Endometrial microvascular endothelial cells (primary cell): ENCODE data around the gene TP53INP2. TPM values are rescaled to one million over a fixed set of nuclear protein-coding genes. Genes with fewer than 3 reads are reported as not detected.
"Not testable (repeated sequence)": the region's sequence is repeated elsewhere in the genome, so short reads cannot be mapped to it uniquely, and the experiment has no call there.

ENCODE experiments used
- in situ Hi-C: cut with HindIII; loops from 2 replicates; pipeline ENCODE4 v1.10.0; 2017; ENCODE audit warnings: low sequenced_read_pairs, low pct_unique_long_range_greater_than_20kb; ENCODE audit errors: inconsistent ontology term
- total RNA-seq: library from RNA; depleted of rRNA; stranded (reverse); fragments of >200 nt; gene quantifications from one replicate; pipeline ENCODE4 v1.2.3, GENCODE V29; 2015; ENCODE audit errors: inconsistent ontology term

The TP53INP2 gene
- total RNA-seq, 1 donor from 2014 or later, result 5.4 TPM

DNA sequence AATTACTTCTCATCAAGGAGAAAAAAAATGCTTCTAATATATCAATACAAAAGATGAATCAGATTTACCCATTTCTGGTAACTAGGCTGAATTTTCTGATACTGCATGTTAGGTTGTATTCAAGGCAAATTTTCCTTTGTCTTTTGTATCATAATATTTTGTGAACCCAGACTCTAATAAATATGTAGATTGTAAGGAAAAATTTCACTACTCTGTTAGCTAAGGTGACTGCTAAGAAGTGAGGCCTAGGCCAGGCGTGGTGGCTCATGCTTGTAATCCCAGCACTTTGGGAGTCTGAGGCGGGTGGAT, 12.7 kb downstream of the TP53INP2 start:
- in situ Hi-C loops, result no loop called here

DNA sequence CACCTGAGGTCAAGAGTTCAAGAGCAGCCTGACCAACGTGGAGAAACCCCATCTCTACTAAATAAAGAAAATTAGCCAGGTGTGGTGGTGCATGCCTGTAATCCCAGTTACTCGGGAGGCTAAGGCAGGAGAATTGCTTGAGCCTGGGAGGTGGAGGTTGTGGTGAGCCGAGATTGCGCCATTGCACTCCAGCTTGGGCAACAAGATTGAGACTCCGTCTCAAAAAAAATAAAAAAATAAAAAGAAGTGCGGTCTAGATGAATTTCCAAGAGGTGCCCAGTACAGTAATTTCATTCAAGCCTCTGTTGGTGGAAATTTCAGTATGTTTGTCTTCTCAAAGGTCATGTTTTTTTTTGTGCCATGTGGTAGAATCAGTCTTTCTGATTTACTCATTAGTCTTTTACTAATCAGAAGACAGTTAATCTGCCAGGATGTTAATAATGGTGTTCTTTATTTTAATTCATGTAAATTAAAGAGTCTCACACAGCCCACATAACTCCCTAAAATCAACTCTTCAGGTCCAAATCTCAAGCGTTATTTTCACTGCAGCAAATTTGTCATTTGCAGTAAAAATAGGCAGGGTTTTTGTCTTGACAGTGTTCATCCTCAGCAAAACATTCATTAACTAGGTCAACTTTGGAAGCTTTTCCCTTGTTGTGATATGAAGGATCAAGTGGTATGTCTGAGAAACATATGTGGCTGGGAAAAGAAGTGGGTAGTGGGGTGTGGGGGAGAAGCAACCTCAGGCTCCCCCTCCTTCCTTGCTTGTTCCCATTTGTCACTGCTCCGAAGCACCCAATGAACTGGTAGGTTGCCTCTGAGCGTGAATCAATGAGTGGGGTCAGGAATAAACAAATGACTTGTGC, 13.3 kb downstream of the TP53INP2 start:
- in situ Hi-C loops, result no loop called here

DNA sequence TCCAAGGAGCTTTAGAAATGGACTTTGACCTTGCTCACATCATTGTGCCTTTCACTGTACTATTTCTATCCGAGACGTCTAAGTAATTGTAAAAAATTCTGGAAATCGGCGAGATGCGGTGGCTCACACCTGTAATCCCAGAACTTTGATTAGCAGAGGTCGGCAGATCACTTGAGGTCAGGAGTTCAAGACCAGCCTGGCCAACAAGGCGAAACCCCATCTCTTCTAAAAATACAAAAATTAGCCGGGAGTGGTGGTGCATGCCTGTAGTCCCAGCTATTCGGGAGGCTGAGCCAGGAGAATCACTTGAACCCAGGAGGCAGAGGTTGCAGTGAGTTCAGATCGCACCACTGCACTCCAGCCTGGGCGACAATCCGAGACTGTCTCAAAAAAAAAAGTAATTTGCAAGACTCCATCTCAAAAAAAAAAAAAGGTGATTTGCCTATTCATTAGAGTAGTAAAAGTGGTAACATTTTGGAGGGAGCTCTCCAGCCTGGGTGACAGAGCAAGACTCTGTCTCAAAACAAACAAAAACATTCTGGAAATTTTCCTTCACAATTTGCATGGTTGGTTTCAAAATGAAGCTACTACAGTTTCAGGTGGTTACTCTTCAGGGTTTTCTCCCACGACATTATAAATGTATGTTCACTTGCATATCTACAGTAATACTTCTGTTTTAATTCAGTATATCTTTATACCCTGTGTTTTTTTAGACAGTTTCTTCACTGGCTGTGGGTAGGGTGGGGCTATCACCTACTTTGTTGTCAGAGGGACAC, 15.3 kb downstream of the TP53INP2 start:
- in situ Hi-C loops, result not testable (repeated sequence)

DNA sequence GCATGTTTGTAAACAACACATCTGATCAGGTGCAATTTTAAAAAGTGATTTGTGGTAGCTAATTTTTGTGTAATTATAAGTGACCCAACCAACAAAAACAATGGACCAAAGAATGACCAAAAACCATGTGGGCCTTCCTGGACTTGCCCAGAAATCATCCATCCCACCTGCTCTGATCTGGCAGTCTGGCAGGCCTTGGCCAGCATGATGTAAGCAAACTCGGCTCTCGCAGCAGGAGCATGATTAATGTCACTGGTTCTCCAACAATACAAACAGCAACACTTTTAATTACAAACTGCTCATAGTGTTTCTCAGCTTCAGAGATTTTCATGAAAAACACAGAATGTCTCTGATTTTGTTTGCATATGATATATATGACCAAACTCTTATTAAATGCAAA, 16.1 kb downstream of the TP53INP2 start:
- in situ Hi-C loops, result no loop called here

DNA sequence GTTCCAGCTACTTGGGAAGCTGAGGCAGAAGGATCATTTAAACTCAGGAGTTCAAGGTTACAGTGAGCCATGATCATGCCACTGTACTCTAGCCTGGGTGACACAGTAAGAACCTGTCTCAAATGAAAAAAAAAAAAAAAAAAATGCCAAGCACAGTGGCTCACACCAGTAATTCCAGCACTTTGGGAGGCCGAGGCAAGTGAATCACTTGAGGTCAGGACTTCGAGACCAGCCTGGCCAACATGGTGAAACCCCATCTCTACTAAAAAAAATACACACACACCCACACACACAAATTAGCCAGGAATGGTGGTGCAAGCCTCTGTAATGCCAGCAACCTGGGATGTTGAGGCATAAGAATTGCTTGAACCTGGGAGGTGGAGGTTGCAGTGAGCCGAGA, 18.4 kb downstream of the TP53INP2 start:
- in situ Hi-C loops, result not testable (repeated sequence)

DNA sequence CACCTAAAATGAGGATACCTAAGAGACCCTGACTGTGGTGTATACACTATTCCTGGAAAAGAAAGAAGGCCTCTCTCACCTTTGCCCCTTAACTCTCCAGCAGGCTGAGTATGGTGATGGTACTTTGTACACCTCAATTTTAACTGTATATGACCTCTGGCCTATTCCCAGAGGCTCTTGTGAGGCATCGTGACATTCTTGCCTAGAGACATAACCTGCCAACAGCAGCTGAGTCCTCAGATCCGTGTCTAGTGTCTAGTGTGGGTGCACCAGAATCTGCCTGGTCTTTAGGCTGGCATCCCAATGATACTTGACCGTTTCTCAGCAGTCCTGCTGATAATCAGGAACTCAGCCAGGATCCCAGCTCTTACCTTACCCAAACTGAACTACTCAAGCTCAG, 20.0 kb downstream of the TP53INP2 start:
- in situ Hi-C loops, result no loop called here

DNA sequence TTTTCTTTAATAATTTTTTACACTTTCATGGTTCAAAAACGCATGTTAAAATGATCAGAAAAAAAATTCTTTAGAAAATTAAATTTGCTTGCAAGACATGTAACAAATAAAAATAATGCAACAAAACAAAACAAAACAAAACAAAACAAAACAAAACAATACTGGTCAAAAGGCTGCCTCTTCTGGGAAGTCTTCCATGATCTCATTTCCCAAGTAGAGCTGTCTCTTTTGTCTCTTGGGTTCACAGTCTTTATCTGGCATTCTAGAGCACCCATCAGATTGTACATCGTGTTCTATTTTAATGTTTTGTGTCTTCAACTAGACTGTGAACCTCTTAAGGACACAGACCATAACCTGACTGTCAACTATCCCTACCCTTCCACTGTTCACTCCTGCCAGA, 25.3 kb downstream of the TP53INP2 start:
- in situ Hi-C loops, result no loop called here

DNA sequence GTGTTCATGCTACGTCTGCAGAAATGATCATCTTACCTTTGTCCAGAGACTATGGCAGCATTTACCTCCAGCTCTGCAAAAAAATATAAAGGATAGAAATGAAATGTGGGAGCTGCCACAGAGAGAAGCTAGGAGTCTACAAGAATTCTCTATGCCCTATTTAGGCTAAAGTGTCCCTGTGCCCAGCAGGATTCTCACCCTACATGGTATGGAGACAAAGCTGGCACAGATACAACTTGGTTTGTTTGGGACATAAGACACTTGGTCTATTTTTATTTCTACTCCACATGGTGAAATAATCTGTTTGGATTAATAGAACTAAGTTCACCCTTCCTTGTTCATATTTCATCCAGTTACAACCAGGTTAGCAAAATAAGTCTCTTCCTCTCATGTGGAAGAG, 28.4 kb downstream of the TP53INP2 start:
- in situ Hi-C loops, result no loop called here

DNA sequence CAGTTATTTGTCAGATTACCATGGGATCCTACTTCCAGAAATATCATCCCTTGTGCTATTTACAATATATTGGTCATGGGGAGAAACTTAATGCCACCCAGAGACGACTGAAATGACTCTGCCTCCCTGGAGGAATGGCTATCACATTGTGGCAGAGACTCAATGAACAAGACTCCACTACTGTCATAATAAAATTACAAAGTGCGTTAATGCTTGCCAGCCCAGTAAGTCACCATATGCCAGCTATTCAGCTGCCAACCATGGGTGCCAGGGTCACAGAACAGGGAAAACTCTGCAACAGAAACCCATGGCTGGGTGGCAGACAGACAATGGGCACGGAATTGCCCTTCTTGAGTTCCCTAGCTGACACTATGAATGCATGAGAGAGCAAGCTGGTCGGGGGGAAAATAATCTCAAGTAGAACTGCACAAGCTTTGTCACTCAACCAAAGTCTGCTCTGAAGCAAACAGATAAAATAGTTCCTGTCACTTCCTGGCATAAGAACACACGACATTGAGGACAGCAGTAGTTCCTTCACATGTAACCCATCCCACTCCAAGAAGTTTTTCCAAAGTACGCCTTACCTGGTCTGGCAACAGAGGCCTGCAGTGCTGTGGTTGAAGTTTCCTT, 32.1 kb downstream of the TP53INP2 start:
- in situ Hi-C loops, result no loop called here

DNA sequence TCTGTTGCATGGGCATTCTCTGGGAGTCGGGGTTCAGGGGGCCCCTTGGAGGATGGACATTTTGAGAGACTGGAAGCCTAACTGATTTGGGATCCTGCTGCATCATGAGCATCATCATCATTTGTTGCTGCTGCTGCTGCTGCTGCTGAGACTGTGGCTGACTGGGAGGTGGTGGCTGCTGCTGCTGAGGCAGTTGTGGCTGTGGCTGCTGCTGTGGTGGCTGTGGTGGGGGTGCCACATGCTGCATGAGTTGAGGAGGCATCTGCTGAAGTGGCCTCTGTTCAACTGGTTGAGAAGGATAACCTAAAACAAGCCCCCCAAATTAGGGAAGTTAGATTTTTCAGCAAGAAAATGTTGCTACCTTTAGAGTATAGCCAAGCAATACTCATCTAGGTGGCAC, 38.9 kb downstream of the TP53INP2 start:
- in situ Hi-C loops, result no loop called here

DNA sequence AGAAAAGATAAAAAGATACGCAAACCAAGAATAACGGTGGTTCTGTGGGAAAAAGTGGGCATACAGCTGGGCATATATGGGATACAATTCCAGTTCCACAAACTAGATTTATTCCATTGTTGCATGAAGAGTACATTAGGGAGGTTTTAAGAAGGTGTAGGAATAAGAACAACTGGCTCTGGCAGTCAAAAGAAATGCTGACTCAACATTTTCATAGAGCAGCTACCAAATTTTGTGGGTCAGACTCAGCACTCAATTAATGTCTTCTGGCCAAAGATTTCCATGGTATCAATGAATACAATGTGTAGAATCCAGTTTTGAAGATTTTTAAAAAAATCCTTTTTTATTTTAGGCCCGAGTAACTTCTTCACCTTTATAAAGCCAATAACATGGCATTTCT, 40.2 kb downstream of the TP53INP2 start:
- in situ Hi-C loops, result no loop called here

DNA sequence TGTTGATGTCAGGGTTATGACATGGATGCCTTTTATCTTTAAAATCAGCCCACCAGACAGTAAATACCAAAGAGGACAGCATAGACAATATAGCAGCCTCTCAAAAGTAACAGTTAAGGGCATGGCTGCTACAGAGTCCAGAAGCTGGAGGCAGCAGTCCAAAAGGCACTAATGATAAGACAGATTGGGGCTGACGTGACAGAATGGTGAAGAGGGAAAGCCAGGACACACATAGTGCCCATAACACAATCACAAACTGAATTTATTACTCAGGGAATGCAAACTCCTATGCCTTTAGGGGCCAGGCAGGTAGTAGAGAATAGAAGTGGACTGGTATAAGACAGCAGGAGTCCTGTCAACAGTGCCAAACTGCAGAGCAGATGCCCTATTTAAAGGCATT, 40.7 kb downstream of the TP53INP2 start:
- in situ Hi-C loops, result no loop called here

DNA sequence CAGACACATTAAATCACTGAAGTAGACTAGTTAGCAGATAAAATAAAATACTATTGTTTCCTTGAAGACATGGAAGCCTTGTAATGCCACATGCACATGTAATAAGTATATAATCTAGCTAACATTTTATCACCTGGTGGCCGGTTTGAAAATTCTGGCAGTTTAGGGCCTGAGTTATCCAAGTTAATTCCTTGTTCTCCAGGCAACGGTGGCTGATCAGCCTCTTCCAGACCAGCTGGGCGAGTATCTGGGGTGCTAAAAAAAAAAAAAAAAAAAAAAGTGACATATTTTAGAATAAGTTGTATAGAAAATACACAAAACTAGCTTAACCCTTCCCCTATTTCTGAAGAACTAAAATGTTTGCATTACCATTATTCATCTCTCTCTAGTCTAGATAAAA, 42.5 kb downstream of the TP53INP2 start:
- in situ Hi-C loops, result no loop called here

DNA sequence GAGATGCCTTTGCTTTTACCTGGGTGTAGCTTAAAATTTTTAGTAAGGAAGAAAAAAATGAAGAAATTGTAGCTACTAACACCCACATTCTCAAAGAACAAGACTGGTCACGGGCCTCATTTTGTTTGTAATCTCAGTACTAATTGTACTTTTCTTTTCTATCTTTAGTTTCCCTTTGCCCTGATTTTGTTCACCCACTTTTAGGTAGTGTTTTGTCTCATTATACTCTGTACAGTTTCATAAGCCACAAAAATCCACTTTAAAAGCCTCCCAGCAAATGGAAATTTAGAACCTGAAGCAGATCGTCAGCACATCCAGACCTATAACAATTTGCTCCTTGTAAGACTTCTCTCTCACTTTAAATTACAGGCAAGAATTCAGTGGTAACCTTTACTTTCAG, 43.3 kb downstream of the TP53INP2 start:
- in situ Hi-C loops, result no loop called here

DNA sequence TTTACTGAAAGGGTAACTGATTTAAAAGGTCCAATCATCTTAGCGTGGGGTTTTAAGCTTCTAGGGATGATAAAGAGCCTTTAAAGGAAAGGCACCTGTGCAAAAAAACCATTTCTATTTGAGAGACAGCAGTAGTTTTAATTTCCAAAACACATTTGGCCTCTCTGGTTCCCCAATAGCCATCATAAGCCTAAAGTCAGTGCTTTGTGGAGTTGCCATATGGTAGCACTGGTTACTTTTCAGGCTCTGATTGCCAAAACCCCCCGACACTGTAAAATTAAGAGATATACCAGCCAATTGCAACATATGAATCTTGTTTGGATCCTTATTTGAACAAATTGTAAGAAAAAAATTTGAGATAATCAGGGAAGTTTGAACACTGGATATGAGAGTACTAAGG, 44.6 kb downstream of the TP53INP2 start:
- in situ Hi-C loops, result no loop called here

DNA sequence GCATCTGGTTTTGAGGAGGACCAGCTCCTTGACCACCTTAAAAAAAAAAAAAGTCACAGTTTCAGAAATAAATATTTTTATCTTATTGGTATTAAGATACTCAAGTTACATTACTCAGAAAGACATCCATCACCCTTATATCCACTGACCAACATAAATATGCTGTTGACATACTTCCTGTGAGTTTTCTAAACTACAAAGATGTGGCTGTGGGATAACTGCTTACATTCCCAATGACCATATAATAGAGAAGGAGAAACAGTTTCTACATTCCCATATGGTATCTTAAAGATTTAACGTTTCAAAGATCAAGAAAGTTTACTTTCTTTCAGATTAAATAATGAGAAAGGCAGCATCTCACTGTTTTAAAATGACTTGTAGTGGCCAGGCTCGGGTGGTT, 46.3 kb downstream of the TP53INP2 start:
- in situ Hi-C loops, result no loop called here

DNA sequence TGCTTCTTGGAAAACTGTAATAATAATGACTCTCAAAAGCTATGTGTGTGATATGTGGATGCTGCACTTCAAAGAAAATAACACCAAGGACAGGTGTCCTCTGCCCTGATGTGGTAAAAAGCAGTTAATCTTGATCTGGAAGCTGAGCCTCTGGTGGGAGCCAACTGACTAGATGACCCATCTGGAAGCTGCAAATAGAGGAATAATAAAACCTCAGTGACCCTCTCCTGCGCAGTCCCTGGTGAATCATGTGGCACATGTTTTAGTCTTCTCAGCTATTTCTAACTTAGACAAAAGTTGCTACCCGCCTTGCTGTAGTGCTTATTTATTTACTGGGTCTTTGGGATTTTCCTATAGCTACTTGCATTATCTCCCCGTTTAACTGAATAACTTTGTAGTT, 47.3 kb downstream of the TP53INP2 start:
- in situ Hi-C loops, result no loop called here

DNA sequence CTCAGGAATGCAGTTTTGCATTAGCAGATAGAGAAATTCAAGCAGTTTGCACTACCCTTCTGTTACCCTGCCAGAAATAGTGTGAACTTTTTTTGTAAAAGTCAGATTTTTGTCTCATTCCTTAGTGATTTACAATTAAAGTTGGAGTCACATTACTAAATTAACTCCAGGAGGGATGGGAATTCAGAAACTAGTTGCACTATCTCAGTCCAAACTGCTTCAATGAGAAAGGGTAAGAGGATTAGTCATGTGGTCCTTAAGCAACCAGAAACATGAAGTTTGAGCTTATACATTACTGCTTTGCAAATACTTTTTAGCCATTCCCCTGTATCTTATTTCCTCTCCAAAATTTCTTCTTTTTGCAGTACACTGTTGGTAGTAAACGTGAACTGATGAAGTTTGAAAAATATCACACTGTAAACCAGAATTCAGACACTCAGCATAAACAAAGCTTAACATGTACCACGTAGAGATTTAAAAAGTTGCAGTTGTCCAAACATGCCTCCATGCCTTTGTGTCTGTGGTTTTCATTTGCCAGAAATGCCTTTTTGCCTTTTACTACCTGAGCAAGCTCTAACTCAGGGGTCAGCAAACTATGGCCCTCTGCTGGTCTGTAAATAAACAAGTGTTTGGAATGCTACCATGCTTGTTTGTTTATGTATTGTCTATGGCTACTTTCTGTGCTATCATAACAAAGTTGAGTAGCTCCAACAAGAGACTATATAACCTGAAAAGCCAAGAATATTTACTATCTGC, 49.7 kb downstream of the TP53INP2 start:
- in situ Hi-C loops, result no loop called here

DNA sequence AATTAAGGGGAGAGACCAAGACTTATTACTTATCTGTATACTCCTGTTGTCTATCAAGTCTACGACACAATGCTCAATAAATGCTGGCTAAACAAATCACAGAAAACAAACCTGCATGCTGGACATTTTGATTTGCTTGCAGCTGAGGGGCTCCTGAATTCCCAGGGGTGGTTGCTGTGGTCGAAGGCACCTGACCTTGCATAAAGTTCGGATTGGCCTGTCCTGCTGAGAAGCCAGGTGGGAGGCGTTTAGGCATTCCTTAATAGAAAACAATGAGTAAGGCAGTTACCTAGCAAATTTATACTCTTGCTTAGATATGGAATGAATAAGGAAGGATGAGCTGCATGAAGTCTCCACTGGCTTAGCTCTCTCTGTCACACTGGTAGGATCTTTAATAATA, 50.5 kb downstream of the TP53INP2 start:
- in situ Hi-C loops, result no loop called here
